ENCODE data around the gene NUDT19. TPM values are rescaled to one million over a fixed set of nuclear protein-coding genes. Genes with fewer than 3 reads are reported as not detected.

Gene NUDT19
- total and polyA plus RNA-seq, 12 donors, result 6.8 to 34.9 (median 20.9) TPM

DNA sequence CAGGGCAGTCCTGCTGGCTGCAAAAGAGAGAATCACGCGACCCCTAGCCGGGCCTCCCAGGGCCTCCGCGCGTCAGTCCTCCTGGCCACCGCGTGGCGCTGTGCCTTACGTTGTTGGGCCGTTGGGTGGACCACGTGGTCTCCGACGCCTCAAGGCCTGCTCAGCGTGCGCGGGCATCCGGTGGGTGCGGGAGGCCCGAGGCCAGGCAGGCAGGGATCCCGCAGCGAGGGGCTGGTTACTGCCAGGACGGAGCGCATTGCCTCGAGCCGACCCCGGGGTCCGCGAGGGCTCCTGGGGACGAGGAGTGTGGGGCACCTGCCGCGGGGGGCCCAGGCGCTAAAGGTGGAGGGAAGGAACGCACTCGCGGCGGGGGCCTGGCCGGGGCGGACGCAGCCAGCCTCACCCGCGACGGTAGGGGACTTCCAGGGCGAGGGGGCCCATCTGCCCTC, 28.0 kb downstream of the NUDT19 start, which contains the start of gene TDRD12:
Gene TDRD12, plus strand, starts transcription at position 157 of the 449 bp plus-strand sequence. CDS start 306 bp downstream, outside the sequence.
- Histone ChIP-seq H3K4me1 (replicated peaks in 1 of 2) (peaks cover 0 to 8% of the 10 kb centered on the region in 2 donors), H3K36me3 (replicated peaks in 1 of 2) (no peaks in the 10 kb centered on the region), H3K9me3 (replicated peaks in 1 of 3) (no peaks in the 10 kb centered on the region), H3K4me3 (no peak within 1 kb of the TSS), H3K27ac (peak within 1 kb of the TSS in 1 of 5 donors; percentile 49), H3K27me3 (no peaks in the 10 kb centered on the region)
- intact Hi-C loops (cut with DNase I), result no loop called here
- peak in 3 of 7 donors; percentile 2 to 40 (median 22) for DNase-seq
- 76 to 93% (median 90%) methylated on average over 3 to 44 of the region's 44 CpGs for WGBS, 4 donors
- TF ChIP-seq, protein P1, sequence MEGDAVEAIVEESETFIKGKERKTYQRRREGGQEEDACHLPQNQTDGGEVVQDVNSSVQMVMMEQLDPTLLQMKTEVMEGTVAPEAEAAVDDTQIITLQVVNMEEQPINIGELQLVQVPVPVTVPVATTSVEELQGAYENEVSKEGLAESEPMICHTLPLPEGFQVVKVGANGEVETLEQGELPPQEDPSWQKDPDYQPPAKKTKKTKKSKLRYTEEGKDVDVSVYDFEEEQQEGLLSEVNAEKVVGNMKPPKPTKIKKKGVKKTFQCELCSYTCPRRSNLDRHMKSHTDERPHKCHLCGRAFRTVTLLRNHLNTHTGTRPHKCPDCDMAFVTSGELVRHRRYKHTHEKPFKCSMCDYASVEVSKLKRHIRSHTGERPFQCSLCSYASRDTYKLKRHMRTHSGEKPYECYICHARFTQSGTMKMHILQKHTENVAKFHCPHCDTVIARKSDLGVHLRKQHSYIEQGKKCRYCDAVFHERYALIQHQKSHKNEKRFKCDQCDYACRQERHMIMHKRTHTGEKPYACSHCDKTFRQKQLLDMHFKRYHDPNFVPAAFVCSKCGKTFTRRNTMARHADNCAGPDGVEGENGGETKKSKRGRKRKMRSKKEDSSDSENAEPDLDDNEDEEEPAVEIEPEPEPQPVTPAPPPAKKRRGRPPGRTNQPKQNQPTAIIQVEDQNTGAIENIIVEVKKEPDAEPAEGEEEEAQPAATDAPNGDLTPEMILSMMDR (IDR thresholded peaks at IDR 0.05), result peak in 2 of 6 experiments; percentile 6 to 23
- no peak for TF ChIP-seq POLR2A (IDR thresholded peaks at IDR 0.05)

DNA sequence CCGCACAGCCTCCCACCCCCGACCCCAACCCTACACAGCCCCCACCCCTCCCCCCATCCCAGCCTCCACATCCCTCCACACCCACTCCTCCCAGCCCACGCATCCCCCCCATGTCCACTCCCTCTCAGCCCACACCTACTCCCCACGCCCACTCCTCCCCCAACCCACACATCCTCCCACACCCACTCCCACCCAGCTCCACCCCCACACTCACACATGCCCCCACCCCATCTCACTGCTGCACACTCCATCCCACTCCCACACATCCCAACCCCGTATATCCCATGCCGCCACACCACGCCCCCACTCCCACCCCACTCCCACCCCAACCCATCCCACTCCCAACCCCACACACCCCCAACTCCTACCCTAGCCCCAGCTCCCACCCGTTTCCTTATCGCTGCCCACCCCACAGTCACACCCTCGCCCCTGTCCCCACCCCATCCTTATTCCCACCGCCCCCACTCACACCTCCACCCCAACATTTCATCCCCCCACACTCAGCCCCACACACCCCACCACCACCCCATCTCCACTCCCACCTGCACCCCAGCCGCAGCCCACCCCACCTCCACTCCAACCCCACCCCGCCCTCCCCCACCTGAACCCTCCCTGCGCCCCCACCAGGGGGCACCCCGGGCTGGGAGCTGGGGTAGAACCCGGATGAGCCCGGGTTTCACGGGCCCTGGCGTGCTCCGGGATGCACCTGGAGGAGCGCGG, 28.8 kb downstream of the NUDT19 start:
- 89 to 100% (median 96%) methylated on average over 5 to 22 of the region's 22 CpGs for WGBS, 4 donors
- Histone ChIP-seq H3K9me3 (replicated peaks in 1 of 3) (no peaks in the 10 kb centered on the region), H3K4me1 (replicated peaks in 1 of 2) (peaks cover 0 to 8% of the 10 kb centered on the region in 2 donors), H3K27ac (no peak overlapping the region), H3K36me3 (replicated peaks in 1 of 2) (no peaks in the 10 kb centered on the region), H3K4me3 (no peak overlapping the region), H3K27me3 (no peaks in the 10 kb centered on the region)
- DNase-seq, result no peak
- TF ChIP-seq, protein P1 (IDR thresholded peaks at IDR 0.05), result no peak
- TF ChIP-seq POLR2A (IDR thresholded peaks at IDR 0.05), result no peak
- intact Hi-C loops (cut with DNase I), result no loop called here

DNA sequence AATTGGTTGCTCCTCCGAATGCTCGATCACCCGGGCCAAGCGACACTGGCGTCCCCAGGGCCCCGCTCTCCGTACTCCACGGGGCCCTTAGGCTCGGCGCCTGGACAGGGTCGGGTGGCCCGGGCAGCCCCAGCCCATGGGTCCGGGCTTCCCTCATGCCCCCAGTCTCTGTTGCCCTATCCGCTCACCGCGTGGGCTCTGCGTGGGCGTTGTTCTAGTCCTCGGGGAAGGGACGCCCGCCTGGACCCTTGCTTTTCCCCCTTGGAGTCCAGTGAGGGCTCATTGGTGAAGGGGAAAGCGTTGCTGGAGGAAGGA, 29.3 kb downstream of the NUDT19 start:
- WGBS, 4 donors, result 96 to 97% (median 97%) methylated on average over 8 to 22 of the region's 22 CpGs
- H3K4me1 ChIP-seq (replicated peaks in 1 of 2), result peaks cover 0 to 8% of the 10 kb centered on the region in 2 donors
- no peaks in the 10 kb centered on the region for H3K9me3 ChIP-seq (replicated peaks in 1 of 3)
- TF ChIP-seq, protein P1 (IDR thresholded peaks at IDR 0.05), result no peak
- no peak for TF ChIP-seq POLR2A (IDR thresholded peaks at IDR 0.05)
- no peak for DNase-seq
- H3K4me3 ChIP-seq, result no peak overlapping the region
- H3K27ac ChIP-seq, result no peak overlapping the region
- no peaks in the 10 kb centered on the region for H3K27me3 ChIP-seq
- intact Hi-C loops (cut with DNase I), result no loop called here
- no peaks in the 10 kb centered on the region for H3K36me3 ChIP-seq (replicated peaks in 1 of 2)

DNA sequence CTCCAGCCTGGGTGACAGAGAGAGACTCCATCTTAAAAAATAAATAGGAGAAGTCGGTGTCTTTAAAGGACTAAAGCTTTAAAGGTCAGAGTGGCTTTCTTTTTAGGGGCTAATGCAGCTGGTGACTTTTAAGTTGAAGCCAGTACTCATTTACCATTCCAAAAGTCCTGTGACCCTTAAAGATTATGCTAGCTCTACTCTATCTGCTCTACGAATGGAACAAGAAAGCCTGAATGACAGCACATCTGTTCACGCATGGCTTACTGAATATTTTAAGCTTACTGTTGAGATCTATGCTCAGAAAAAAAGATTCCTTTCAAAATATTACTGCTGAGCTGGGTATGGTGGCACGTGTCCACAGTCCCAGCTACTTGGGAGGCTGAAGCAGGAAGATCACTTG, 44.3 kb downstream of the NUDT19 start:
- 84 to 89% (median 86%) methylated on average over 4 of the region's 4 CpGs for WGBS, 4 donors
- H3K4me3 ChIP-seq, result no peak overlapping the region
- no peak overlapping the region for H3K27ac ChIP-seq
- no peaks in the 10 kb centered on the region for H3K36me3 ChIP-seq (replicated peaks in 1 of 2)
- no peaks in the 10 kb centered on the region for H3K4me1 ChIP-seq (replicated peaks in 1 of 2)
- TF ChIP-seq, protein P1 (IDR thresholded peaks at IDR 0.05), result no peak
- TF ChIP-seq POLR2A (IDR thresholded peaks at IDR 0.05), result no peak
- no peak for DNase-seq
- H3K27me3 ChIP-seq, result no peaks in the 10 kb centered on the region
- intact Hi-C loops (cut with DNase I), result no loop called here
- no peaks in the 10 kb centered on the region for H3K9me3 ChIP-seq (replicated peaks in 1 of 3)
